Activated naive CD8-positive, alpha-beta T cell treated with anti-CD3 and anti-CD28 coated beads, Interleukin-2, amount 50 U/mL, for 24 hours (primary cell): ENCODE data around the gene PHF14.

Experiments used
- ATAC-seq: fragments of 150-1000 bp; cut with Tn5 transposase; one replicate; pipeline ENCODE4 v1.10.0; 2021
- DNase-seq: peaks from one replicate; pipeline ENCODE4 v3.0.0; 2021
- H3K27ac Mint-ChIP-seq: one replicate; pipeline ENCODE4 v1.8.0; 2021; ENCODE audit warnings: mild to moderate bottlenecking, mixed read lengths
- H3K27me3 Mint-ChIP-seq: one replicate; pipeline ENCODE4 v1.8.0; 2021; ENCODE audit warnings: mixed read lengths
- H3K36me3 Mint-ChIP-seq: one replicate; pipeline ENCODE4 v1.8.0; 2021; ENCODE audit warnings: low read depth, mixed read lengths
- H3K4me1 Mint-ChIP-seq: one replicate; pipeline ENCODE4 v1.8.0; 2021; ENCODE audit warnings: mixed read lengths
- H3K4me3 Mint-ChIP-seq: one replicate; pipeline ENCODE4 v1.8.0; 2021; ENCODE audit warnings: mild to moderate bottlenecking, moderate library complexity, mixed read lengths
- H3K9me3 Mint-ChIP-seq: one replicate; pipeline ENCODE4 v1.8.0; 2021; ENCODE audit warnings: mixed read lengths

Gene PHF14

DNA sequence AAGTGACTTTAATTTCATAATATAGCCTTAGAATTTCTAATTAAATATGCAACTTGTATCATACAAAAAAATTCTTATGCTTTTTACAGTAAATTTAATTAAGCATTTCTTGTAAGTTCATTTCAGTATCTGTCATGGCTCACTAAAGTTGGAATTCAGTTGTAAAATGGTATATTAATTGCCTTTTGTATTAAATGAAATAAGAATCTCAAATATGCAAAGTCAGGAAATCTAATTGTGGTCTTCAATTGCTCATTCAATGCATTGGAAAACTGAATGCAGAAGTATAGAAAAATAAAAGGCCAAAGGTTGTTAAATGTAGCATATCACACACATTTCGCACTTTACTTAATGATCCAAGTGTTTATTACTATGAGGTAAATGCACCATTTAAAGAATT lies 189.5 kb downstream of the PHF14 start:
- ATAC-seq (no peak), DNase-seq (no peak)
- Mint-ChIP-seq H3K36me3 (peaks cover 5% of the 10 kb centered on the region), H3K27me3 (no peaks in the 10 kb centered on the region), H3K9me3 (no peaks in the 10 kb centered on the region), H3K27ac (no peak overlapping the region), H3K4me1 (no peaks in the 10 kb centered on the region), H3K4me3 (no peak overlapping the region)

DNA sequence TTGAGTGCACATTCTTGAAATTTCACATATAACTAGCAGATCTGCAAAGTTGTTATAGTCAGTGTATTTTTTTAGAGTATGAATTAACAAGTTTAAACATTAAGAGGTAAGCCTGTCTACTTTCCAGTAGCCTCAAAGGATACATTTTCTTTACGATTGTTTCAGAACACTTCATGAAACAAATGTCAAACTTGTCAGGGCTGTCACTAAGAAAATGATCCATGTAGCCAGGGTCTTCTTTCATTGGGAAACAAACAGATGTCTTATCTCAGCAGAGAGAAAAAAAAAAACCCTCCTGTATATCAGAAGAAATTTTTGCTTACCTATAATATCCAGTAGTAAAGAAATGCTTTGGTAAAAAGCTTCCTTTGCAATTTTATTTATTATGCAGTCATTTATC lies 192.4 kb downstream of the PHF14 start:
- DNase-seq (no peak), ATAC-seq (no peak)
- Mint-ChIP-seq H3K27ac (no peak overlapping the region), H3K36me3 (peaks cover 8% of the 10 kb centered on the region), H3K4me3 (no peak overlapping the region), H3K4me1 (peaks cover 9% of the 10 kb centered on the region), H3K9me3 (no peaks in the 10 kb centered on the region), H3K27me3 (no peaks in the 10 kb centered on the region)

DNA sequence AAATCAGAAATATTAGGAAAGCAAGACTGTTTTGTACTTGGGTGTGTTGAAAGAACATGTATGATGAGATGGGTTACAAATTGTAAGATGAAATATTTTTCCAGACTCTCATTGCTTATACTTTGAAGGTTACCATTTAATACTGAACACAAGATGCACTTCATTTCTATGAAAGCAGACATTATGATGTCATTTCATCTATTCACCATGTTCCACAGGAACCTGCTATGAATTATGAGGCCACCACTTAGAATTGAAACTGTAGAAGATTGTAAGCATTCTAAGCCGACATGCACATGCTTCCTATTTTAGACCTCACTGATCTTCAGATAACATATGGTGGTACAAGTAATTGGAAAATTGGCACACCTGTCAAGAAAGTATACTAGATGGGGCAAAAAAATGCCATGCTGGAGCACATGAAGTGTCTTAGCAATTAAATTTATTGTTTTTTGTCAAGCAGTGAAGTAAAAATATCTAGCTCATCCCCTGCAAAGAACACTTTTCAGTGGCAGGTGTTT lies 195.0 kb downstream of the PHF14 start:
- Mint-ChIP-seq H3K4me3 (no peak overlapping the region), H3K4me1 (peaks cover 11% of the 10 kb centered on the region), H3K27me3 (no peaks in the 10 kb centered on the region), H3K9me3 (no peaks in the 10 kb centered on the region), H3K36me3 (peaks cover 7% of the 10 kb centered on the region), H3K27ac (no peak overlapping the region)
- no peak for ATAC-seq
- no peak for DNase-seq

DNA sequence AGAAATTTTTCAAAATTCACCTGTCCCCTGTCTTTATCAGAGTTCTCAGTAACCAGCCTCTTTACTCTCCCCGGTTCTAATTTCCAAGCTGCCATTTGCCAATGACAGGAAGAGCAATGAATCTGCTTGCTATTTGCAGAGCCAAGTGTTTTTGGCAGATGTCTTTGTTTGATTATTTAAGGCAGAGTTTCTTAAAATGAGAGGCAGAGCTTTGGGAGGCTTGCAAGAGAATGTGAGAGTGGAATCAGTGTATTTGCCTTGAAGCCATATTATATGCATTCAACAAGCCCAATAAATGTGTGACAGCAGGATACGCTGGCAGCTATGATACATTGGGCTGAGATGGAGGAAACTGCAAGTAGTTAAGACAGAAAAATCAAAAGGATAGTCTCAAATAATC lies 196.5 kb downstream of the PHF14 start:
- no peak for ATAC-seq
- DNase-seq: no peak
- Mint-ChIP-seq H3K4me1 (peaks cover 11% of the 10 kb centered on the region), H3K36me3 (peaks cover 4% of the 10 kb centered on the region), H3K9me3 (no peaks in the 10 kb centered on the region), H3K4me3 (no peak overlapping the region), H3K27ac (no peak overlapping the region), H3K27me3 (no peaks in the 10 kb centered on the region)

DNA sequence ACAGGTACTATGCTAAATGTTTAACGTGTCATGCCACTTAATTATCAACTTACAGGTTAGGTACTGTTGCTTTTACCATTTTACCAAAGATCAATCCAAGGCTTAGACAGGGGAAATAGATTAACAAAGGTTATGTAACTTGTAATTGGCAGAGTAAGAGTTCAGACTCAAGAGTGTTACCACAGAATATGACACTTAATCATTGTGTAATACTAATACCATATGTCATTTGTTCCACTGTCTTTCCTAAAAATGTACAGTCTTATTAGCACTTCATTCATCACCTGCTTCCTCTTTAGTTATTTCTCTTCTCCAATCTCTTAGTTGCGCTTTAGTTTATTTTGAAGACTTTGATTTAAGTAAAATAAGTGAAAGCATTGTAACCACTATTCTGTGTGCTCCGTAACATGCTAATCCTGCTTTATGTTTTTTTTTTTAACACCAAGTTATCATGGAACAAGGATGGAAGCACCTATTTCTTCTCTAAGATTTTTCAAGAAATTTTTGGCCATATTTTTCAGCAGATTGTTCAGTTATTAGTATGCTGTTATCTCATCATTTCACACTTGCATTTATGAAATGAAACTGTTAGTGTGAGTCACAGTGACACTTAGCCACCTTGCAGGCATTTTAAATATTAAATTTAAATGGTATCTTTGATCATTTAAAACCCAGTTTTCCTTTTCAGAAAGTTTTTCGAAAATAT lies 197.3 kb downstream of the PHF14 start:
- Mint-ChIP-seq H3K4me1 (peaks cover 11% of the 10 kb centered on the region), H3K36me3 (peaks cover 4% of the 10 kb centered on the region), H3K9me3 (no peaks in the 10 kb centered on the region), H3K4me3 (no peak overlapping the region), H3K27ac (no peak overlapping the region), H3K27me3 (no peaks in the 10 kb centered on the region)
- peak; percentile 66 for ATAC-seq
- no peak for DNase-seq

DNA sequence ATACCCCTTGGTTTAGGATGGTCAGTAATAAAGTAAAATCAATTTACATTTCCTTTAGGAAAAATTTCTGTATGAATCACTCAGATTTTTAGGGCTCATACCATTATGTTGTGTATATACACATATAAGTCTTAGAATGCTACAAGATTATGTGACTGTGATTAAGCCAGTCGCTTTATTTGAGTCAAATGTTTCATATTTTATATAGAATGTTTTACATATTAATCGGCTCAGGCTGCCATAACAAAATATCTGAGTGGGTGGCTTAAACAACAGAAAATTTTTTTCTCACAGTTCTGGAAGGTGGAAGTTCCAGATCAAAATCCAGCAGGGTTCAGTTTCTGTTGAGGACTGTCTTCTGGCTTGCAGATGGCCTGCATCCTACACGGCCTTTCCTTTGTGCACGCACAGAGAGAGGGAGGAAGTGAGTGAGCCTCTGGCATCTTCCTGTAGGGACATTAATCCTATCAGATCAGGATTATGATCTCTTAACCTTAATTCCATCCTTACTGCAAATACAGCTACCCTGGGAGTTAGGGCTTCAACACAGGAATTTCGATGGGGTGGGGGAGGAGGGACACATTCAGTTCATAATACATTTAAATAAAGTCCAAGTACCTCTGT lies 198.0 kb downstream of the PHF14 start:
- Mint-ChIP-seq H3K27me3 (no peaks in the 10 kb centered on the region), H3K9me3 (no peaks in the 10 kb centered on the region), H3K36me3 (peaks cover 4% of the 10 kb centered on the region), H3K4me3 (no peak overlapping the region), H3K4me1 (peaks cover 11% of the 10 kb centered on the region), H3K27ac (no peak overlapping the region)
- DNase-seq (no peak), ATAC-seq (no peak)

DNA sequence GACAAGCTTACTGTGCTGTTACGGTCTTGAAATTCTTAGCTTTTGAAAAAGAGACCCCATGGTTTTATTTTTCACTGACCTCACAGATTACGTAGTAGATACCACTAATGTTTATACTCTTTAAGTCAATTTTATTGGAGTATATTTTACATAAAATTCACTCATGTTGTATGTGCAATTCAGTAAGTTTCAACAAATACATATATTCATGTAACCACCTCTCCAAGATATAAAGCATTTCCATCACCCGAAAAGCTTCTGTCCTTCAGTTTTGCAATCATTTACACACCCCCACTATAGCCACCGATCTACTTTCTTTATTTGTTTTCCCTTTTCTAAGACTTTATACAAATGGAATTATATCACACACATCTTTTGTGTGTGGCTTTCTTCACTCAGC lies 199.2 kb downstream of the PHF14 start:
- DNase-seq: no peak
- Mint-ChIP-seq H3K4me1 (peaks cover 11% of the 10 kb centered on the region), H3K4me3 (no peak overlapping the region), H3K36me3 (peaks cover 4% of the 10 kb centered on the region), H3K27ac (no peak overlapping the region), H3K9me3 (no peaks in the 10 kb centered on the region), H3K27me3 (no peaks in the 10 kb centered on the region)
- ATAC-seq: no peak

DNA sequence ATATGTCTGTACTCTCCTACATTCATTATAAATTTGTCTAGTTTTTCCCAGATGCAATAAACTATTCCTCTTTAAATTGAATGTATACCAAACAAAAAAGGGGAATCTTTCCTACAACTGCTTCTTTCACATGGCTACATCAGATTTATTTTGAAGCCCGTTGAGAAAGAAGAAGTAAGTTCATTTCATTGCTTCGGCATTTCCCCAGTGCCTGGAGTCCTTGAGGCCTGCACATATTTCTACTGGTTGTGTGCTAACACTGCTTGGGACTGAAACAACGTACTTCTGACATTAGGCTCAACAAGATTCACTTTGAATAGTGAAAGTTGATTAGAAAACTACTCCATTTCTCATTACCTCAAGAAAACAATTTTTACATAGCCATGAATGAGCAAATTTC lies 201.7 kb downstream of the PHF14 start:
- H3K27ac Mint-ChIP-seq: no peak overlapping the region
- no peaks in the 10 kb centered on the region for H3K27me3 Mint-ChIP-seq
- DNase-seq (no peak), ATAC-seq (no peak)
- H3K9me3 Mint-ChIP-seq: no peaks in the 10 kb centered on the region
- H3K4me1 Mint-ChIP-seq: peaks cover 7% of the 10 kb centered on the region
- H3K4me3 Mint-ChIP-seq: no peak overlapping the region
- H3K36me3 Mint-ChIP-seq: no peaks in the 10 kb centered on the region

DNA sequence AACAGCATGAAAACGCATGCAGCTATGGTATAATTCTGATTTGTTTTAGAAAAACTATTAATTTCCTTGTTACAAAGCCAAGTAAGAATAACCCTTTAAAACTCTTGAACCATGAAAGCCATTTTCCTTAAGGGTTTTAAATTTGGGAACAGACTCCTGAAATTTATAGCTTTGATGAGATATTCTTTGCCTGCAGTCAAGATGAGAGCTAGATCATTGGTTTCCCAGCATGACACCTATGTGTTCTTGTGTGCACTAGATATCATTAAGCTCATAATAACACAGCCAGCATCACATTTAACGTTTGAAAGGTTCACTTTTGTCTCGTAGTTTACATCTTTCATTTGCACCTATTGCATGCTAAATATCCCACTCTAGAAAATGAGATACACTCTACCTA lies 202.2 kb downstream of the PHF14 start:
- Mint-ChIP-seq H3K4me1 (peaks cover 4% of the 10 kb centered on the region), H3K27ac (no peak overlapping the region), H3K36me3 (no peaks in the 10 kb centered on the region), H3K4me3 (no peak overlapping the region), H3K27me3 (no peaks in the 10 kb centered on the region), H3K9me3 (no peaks in the 10 kb centered on the region)
- ATAC-seq (no peak), DNase-seq (no peak)

DNA sequence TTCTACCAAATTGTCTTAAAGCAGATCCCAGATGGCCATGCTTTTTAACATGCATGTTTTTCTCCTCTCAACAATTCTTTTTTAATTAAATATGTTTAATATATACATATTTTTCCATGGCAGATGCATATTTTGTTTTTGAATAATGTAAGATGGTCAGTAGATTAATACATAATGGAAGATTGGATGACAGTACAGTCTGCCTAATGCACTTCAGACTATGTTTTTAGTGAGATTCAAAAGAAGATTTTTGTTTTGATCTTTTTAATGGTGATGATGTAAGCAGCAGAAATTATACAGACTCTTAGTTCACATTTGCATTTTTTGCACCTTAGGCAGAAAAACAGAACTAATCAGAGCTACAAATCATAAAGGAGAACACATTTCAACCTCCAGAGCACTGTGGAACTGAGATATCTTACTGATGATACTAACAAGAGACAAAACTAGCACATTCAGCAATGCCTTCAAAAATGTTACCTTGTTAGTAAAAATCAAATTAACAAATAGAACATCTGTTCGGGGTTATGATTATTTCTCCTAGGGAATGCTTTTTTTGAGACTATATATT lies 203.4 kb downstream of the PHF14 start:
- Mint-ChIP-seq H3K27ac (no peak overlapping the region), H3K36me3 (no peaks in the 10 kb centered on the region), H3K4me3 (no peak overlapping the region), H3K9me3 (no peaks in the 10 kb centered on the region), H3K27me3 (no peaks in the 10 kb centered on the region), H3K4me1 (no peaks in the 10 kb centered on the region)
- DNase-seq (no peak), ATAC-seq (no peak)

DNA sequence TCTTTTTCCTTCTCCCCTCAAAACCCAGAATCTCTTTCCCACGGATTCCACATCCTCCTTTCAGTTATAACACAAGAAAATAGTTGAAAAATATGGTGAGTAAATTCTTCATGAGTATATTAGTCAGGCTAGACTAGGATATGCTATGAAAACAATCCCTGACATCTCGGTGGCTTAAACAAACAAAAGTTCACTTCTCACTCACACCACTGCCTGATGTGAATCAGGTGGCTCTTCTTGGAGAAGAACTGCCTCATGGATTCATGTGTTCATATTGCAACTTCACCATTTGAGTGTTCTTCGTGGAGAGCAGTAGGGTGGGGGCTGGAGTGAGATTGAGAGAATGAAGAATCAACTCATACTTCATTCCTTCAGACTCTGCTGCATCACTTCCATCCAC lies 204.1 kb downstream of the PHF14 start:
- ATAC-seq: no peak
- no peaks in the 10 kb centered on the region for H3K36me3 Mint-ChIP-seq
- no peaks in the 10 kb centered on the region for H3K4me1 Mint-ChIP-seq
- H3K9me3 Mint-ChIP-seq: no peaks in the 10 kb centered on the region
- DNase-seq: no peak
- H3K27ac Mint-ChIP-seq: no peak overlapping the region
- no peak overlapping the region for H3K4me3 Mint-ChIP-seq
- H3K27me3 Mint-ChIP-seq: no peaks in the 10 kb centered on the region

DNA sequence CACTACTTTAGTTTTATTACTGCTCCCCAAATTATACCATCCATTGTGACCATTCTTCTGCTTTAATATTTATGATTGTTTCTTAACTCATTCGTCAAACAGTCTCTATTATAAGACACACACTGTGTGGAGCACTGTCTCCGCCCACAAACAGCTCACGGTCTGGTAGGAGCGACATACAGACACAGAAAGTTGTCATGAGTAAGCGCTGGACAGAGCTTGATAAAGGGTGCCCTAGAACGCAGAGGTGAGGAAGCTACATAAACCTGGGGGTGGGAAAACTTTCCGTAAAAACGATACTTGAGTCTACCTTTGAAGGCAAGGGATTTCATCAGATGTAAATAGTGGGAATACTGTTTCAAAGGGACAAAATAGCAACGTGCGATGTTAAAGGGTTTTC lies 207.9 kb downstream of the PHF14 start:
- Mint-ChIP-seq H3K4me3 (no peak overlapping the region), H3K27ac (no peak overlapping the region), H3K36me3 (peaks cover 1% of the 10 kb centered on the region), H3K9me3 (peaks cover 4% of the 10 kb centered on the region), H3K27me3 (no peaks in the 10 kb centered on the region), H3K4me1 (no peaks in the 10 kb centered on the region)
- ATAC-seq (no peak), DNase-seq (no peak)

DNA sequence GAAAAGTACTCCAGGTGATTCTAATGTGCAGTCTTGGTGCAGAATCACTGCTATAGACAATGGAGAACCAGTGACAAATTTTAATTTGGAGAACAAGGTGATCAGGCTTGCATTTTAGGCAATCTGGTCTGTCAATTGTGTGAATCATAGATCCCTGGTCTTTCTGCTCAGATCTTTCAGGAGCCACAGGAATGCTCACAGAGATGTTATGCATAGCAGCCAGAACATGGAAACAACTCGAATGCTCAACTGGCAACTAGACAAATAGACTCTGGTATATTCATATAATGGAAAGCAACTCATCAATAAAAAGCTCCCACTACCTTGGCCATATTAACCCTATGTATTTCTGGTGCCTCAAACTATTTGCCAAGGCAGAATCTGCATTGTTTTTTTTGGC lies 209.1 kb downstream of the PHF14 start:
- no peak for ATAC-seq
- Mint-ChIP-seq H3K36me3 (peaks cover 1% of the 10 kb centered on the region), H3K27ac (no peak overlapping the region)

DNA sequence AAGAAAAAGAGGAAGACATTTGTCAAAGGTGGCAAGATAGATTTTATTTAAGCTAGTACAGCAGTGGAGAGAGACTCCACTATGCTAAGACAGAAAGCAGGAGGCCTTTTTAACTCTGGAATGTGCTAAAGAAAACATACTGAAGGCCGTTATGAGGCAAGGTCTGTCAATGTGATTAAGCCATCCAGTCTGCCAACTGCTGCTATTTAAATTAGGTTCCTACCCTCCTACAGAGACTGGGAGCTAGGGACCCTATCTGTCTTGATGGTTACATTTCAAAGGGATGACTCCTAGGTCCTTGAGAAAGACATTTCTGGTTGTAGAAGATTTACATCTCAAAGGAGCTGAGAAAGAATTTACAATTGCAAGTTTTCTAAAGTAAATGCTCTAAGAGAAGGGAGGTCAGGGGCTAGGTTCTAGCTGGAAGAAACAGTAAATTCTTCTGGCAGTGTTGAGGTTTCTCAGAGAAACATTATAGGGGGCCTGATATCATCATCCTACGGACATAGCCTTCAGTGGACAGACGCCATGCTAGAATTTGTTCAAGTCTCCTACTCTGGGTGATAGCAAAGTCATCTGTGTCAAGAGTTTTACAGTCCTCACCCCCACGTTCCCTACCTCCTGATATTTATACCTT lies 211.6 kb downstream of the PHF14 start:
- no peak for DNase-seq
- no peak for ATAC-seq
- Mint-ChIP-seq H3K27me3 (peaks cover 4% of the 10 kb centered on the region), H3K4me1 (no peaks in the 10 kb centered on the region), H3K36me3 (peaks cover 1% of the 10 kb centered on the region), H3K27ac (no peak overlapping the region), H3K9me3 (peaks cover 4% of the 10 kb centered on the region), H3K4me3 (no peak overlapping the region)

More for the DNA sequence above, 209.1 kb downstream of the PHF14 start:
- Mint-ChIP-seq H3K9me3 (peaks cover 4% of the 10 kb centered on the region), H3K4me3 (no peak overlapping the region), H3K4me1 (no peaks in the 10 kb centered on the region), H3K27me3 (no peaks in the 10 kb centered on the region)
- DNase-seq: no peak
